ENCODE measurements around the gene BSDC1.
A peak's percentile ranks its signal among the peaks of the same experiment; 100 is the strongest.

Gene BSDC1

DNA sequence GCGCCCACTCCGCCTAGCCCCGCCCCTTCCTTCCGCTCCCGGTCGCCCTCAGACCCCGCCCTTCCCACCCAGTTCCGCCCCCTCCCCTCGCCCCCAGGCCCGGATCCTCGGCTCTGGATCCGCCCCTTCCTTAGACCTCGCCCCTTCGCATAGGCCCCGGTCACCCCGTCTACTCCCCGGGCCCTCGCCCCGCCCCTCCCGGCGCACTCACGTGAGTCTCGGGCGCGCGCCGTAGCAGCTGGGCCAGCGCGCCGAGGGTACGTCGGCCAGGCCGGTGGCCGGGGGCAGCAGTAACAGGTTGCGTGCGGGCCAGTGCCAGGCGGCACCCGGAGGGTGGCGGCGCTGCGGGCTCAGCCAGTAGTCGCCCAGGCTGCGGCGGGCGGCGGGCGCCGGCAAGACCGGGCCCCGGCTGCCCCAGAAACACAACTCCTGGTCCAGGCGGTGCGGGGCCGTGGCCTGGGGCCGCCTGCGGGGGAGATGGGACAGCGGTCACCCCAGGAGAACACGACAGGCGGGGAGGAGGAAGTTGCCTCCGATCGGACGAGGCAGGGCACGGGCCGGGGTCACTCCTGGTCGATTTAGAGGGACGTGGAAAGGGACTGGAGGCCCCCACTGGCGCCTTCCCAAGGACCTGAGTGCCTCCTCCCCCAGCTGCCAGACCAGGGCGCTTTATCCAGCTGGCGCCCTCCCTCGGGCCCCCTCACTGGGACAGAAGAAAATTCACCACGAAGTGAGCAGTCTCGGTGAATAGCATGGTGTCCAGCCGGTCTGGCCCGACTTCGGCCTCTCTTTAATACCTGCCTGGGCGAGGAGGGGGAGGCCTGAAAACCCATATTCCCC, 42.6 kb downstream of the BSDC1 start:
- DNase-seq (ENCODE audit: low read depth): peak; percentile 89
- 0 out of 2 replicates have a peak, but pooled peaks have one; percentile 3 for TF ChIP-seq CTCF (conservative IDR thresholded peaks at IDR 0.05; ENCODE audit: low read length)
- peak overlapping the region; percentile 75 for H3K4me3 ChIP-seq (ENCODE audit: low read length)

DNA sequence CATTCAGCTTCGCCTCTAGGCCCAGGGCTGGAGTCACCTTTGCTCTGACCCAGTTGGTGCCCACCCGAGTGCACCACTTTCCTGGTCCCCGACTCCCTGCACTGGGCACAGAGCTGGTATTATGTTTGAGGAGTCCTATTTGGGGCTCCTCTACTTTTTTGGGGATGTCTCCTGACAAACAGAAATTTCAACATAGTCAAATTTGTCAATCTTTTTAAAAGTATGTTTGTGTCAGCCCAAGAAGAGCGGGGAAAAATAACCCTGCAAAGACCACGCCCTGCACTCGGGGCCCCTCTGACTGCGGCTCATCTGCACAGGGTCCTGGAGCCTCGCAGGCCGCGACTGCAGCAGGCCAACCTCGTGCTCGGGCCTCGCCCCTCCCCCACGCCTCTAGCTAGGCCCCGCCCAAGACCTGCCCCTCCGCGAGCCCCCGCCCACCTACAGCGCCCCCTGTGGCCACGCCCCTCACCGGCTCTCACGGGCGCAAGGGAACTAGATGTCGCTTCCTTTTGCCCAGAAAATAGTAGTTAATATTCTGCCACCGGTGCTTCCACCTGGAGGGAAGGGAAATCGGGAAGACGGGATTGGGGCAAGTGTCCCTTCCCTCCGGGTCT, 43.3 kb downstream of the BSDC1 start:
- DNase-seq (ENCODE audit: low read depth): peak; percentile 58
- peak; percentile 57 for TF ChIP-seq CTCF (conservative IDR thresholded peaks at IDR 0.05; ENCODE audit: low read length)
- peak overlapping the region; percentile 75 for H3K4me3 ChIP-seq (ENCODE audit: low read length)

- no peak for TF ChIP-seq CTCF (conservative IDR thresholded peaks at IDR 0.05; ENCODE audit: low read length)
- peak; percentile 18 for DNase-seq (ENCODE audit: low read depth)
- H3K4me3 ChIP-seq (ENCODE audit: low read length): no peak overlapping the region
These were observed 45.0 kb downstream of the BSDC1 start for GRCh38 chr1:32349211-32349708.

- no peak for TF ChIP-seq CTCF (conservative IDR thresholded peaks at IDR 0.05; ENCODE audit: low read length)
- H3K4me3 ChIP-seq (ENCODE audit: low read length): no peak overlapping the region
- DNase-seq (ENCODE audit: low read depth): no peak
These were observed 47.6 kb downstream of the BSDC1 start for GRCh38 chr1:32346532-32347157.

GRCh38 chr1:32345289-32345827, 48.9 kb downstream of the BSDC1 start:
- no peak overlapping the region for H3K4me3 ChIP-seq (ENCODE audit: low read length)
- no peak for DNase-seq (ENCODE audit: low read depth)
- TF ChIP-seq CTCF (conservative IDR thresholded peaks at IDR 0.05; ENCODE audit: low read length): no peak

GRCh38 chr1:32342704-32343103, 51.5 kb downstream of the BSDC1 start:
- TF ChIP-seq CTCF (conservative IDR thresholded peaks at IDR 0.05; ENCODE audit: low read length): no peak
- no peak overlapping the region for H3K4me3 ChIP-seq (ENCODE audit: low read length)
- DNase-seq (ENCODE audit: low read depth): no peak

All from AG10803 (cell line).